ENCODE measurements around the gene EPHB1.

GRCh38 chr3:134972836-134973455 lies 177.9 kb downstream of the EPHB1 start:
- TF ChIP-seq FOXP2 (optimal IDR thresholded peaks at IDR 0.05; ENCODE audit: control extremely low read depth, extremely low read length, insufficient read depth), result no peak
- no peak for TF ChIP-seq EZH2 (IDR thresholded peaks at IDR 0.05)
- no peak for TF ChIP-seq POLR2AphosphoS5 (IDR thresholded peaks at IDR 0.05; ENCODE audit: borderline replicate concordance, low read depth, low read length)
